KMS-11 (cell line): Measurements from ENCODE around the gene ISX.

Source experiments
- H2AFZ ChIP-seq: fragments of 200-600 bp; sonication (generic); 2 replicates; pipeline ENCODE4 v1.6.1; 2016; ENCODE audit warnings: antibody characterized with exemption, mixed run types, low read depth
- H3K27ac ChIP-seq: fragments of 200-600 bp; sonication (generic); 2 replicates; pipeline ENCODE4 v1.6.1; 2016; ENCODE audit warnings: mild to moderate bottlenecking, mixed run types
- H3K27me3 ChIP-seq: fragments of 200-600 bp; sonication (generic); 2 replicates; pipeline ENCODE4 v1.6.1; 2017; ENCODE audit warnings: mild to moderate bottlenecking, low read depth, mixed run types, moderate library complexity; ENCODE audit not compliant: insufficient read depth
- H3K36me3 ChIP-seq: fragments of 200-600 bp; sonication (generic); 2 replicates; pipeline ENCODE4 v1.6.1; 2017; ENCODE audit warnings: mild to moderate bottlenecking, mixed run types; ENCODE audit not compliant: insufficient read depth
- H3K4me1 ChIP-seq: fragments of 200-600 bp; sonication (generic); 2 replicates; pipeline ENCODE4 v1.6.1; 2016; ENCODE audit warnings: mild to moderate bottlenecking, low read depth, mixed run types; ENCODE audit not compliant: poor library complexity, severe bottlenecking
- H3K4me2 ChIP-seq: fragments of 200-600 bp; sonication (generic); 2 replicates; pipeline ENCODE4 v1.7.0; 2016; ENCODE audit warnings: mild to moderate bottlenecking, mixed run types
- H3K4me3 ChIP-seq: fragments of 200-600 bp; sonication (generic); IDR thresholded peaks from 2 replicates; pipeline ENCODE4 v1.6.1; 2017; ENCODE audit warnings: low read depth, low read length, mixed read lengths; ENCODE audit not compliant: insufficient read depth
- H3K79me2 ChIP-seq: fragments of 200-600 bp; sonication (generic); 2 replicates; pipeline ENCODE4 v1.6.1; 2016; ENCODE audit warnings: low read depth, mixed run types; ENCODE audit not compliant: insufficient read depth
- H3K9ac ChIP-seq: fragments of 200-600 bp; sonication (generic); 2 replicates; pipeline ENCODE4 v1.6.1; 2016; ENCODE audit warnings: mild to moderate bottlenecking, mixed run types
- H4K20me1 ChIP-seq: fragments of 200-600 bp; sonication (generic); 2 replicates; pipeline ENCODE4 v1.6.1; 2016; ENCODE audit warnings: mild to moderate bottlenecking, mixed run types; ENCODE audit not compliant: insufficient read depth
- TF ChIP-seq, protein P1 (sequence below): fragments of 200-600 bp; sonication (generic); conservative IDR thresholded peaks from 2 replicates; pipeline ENCODE4 v1.6.1; 2017; ENCODE audit warnings: low read depth, mild to moderate bottlenecking, antibody characterized with exemption, low read length, moderate library complexity, mixed read lengths

The ISX gene

DNA sequence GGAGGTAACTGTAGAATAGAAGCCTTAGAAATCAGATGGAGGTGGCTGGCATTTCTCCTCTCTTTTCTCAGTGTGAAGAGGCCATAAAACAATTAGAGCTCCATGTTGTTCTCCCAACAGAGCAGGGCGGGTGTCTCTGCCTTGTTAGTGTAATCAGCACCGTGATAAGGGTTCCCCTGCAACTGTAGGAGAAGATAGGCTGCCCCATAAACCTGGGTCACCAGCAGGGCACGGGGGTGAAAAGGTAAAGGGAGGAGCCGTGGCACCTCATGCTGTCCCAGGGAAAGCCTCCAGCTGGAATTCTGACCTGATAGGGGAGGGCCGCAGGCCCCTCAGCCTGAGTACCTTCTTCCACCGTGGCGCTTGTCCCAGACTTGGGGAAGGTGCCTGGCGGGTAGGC is 68.7 kb downstream of the ISX start:
- no peak overlapping the region for H3K4me2 ChIP-seq
- TF ChIP-seq, protein P1, sequence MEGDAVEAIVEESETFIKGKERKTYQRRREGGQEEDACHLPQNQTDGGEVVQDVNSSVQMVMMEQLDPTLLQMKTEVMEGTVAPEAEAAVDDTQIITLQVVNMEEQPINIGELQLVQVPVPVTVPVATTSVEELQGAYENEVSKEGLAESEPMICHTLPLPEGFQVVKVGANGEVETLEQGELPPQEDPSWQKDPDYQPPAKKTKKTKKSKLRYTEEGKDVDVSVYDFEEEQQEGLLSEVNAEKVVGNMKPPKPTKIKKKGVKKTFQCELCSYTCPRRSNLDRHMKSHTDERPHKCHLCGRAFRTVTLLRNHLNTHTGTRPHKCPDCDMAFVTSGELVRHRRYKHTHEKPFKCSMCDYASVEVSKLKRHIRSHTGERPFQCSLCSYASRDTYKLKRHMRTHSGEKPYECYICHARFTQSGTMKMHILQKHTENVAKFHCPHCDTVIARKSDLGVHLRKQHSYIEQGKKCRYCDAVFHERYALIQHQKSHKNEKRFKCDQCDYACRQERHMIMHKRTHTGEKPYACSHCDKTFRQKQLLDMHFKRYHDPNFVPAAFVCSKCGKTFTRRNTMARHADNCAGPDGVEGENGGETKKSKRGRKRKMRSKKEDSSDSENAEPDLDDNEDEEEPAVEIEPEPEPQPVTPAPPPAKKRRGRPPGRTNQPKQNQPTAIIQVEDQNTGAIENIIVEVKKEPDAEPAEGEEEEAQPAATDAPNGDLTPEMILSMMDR, result no peak
- H3K27ac ChIP-seq, result no peak overlapping the region
- no peaks in the 10 kb centered on the region for H3K36me3 ChIP-seq
- no peaks in the 10 kb centered on the region for H3K4me1 ChIP-seq
- H2AFZ ChIP-seq, result no peak overlapping the region
- H4K20me1 ChIP-seq, result no peaks in the 10 kb centered on the region
- no peaks in the 10 kb centered on the region for H3K27me3 ChIP-seq
- no peaks in the 10 kb centered on the region for H3K79me2 ChIP-seq
- H3K9ac ChIP-seq, result no peak overlapping the region
- H3K4me3 ChIP-seq, result no peak overlapping the region

DNA sequence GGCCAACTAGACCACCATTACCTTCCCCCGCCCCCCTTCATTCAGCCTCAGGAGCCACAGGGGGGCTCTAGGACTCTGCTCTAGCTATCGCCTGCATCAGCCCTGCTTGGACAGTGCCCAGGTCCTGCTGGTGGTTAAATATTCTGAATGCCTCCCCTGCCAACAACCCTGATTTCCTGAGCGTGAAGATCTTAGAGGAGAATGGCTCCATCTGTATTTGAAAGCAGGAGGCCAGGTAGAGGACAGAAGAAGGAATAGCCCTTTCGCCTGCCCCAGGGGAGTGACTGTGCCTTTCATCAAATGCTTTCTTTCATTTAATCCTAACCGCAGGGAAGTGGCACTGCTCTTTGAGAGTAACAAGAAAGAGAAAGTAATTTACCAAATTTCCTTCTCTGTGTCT is 69.2 kb downstream of the ISX start:
- Histone ChIP-seq H3K27me3 (no peaks in the 10 kb centered on the region), H3K9ac (no peak overlapping the region), H3K27ac (no peak overlapping the region), H4K20me1 (no peaks in the 10 kb centered on the region), H3K79me2 (no peaks in the 10 kb centered on the region), H3K4me2 (no peak overlapping the region), H3K4me3 (no peak overlapping the region), H3K36me3 (no peaks in the 10 kb centered on the region), H3K4me1 (no peaks in the 10 kb centered on the region), H2AFZ (no peak overlapping the region)
- TF ChIP-seq, protein P1, result no peak
